MV-4-11 (cell line): ENCODE data around the gene TCF20.

Experiments used
- DNase-seq: peaks from one replicate; lab custom pipeline; 2025; lab: John Stamatoyannopoulos, UW

TCF20 gene

GRCh38 chr22:42261296-42261695 lies 9.2 kb downstream of the TCF20 start:
- DNase-seq, result no peak

- DNase-seq, result no peak
Measured at GRCh38 chr22:42258126-42258525, 12.3 kb downstream of the TCF20 start.

- no peak for DNase-seq
Measured at GRCh38 chr22:42257386-42257785, 13.1 kb downstream of the TCF20 start.

- no peak for DNase-seq
Measured at GRCh38 chr22:42256930-42257329, 13.5 kb downstream of the TCF20 start.

- DNase-seq, result no peak
Measured at GRCh38 chr22:42256220-42256619, 14.2 kb downstream of the TCF20 start.

GRCh38 chr22:42249831-42250230 lies 20.6 kb downstream of the TCF20 start:
- DNase-seq, result no peak

GRCh38 chr22:42248995-42249394 lies 21.5 kb downstream of the TCF20 start:
- DNase-seq, result no peak

- no peak for DNase-seq
Measured at GRCh38 chr22:42247596-42247995, 22.9 kb downstream of the TCF20 start.

GRCh38 chr22:42243802-42244060 lies 26.7 kb downstream of the TCF20 start:
- no peak for DNase-seq

- no peak for DNase-seq
Measured at GRCh38 chr22:42236848-42237247, 33.6 kb downstream of the TCF20 start.

GRCh38 chr22:42236268-42236667 lies 34.2 kb downstream of the TCF20 start:
- DNase-seq, result no peak

GRCh38 chr22:42233879-42234278 lies 36.6 kb downstream of the TCF20 start:
- DNase-seq, result no peak

GRCh38 chr22:42231929-42232328 lies 38.5 kb downstream of the TCF20 start:
- no peak for DNase-seq

GRCh38 chr22:42229455-42230149 lies 40.9 kb downstream of the TCF20 start:
- DNase-seq, result no peak

GRCh38 chr22:42228483-42228882 lies 42.0 kb downstream of the TCF20 start:
- no peak for DNase-seq

GRCh38 chr22:42227435-42227834 lies 43.0 kb downstream of the TCF20 start:
- no peak for DNase-seq

GRCh38 chr22:42225841-42226240 lies 44.6 kb downstream of the TCF20 start:
- no peak for DNase-seq

GRCh38 chr22:42222140-42222539 lies 48.3 kb downstream of the TCF20 start:
- DNase-seq, result no peak
